ENCODE results near the gene CAV3.

Gene CAV3

DNA sequence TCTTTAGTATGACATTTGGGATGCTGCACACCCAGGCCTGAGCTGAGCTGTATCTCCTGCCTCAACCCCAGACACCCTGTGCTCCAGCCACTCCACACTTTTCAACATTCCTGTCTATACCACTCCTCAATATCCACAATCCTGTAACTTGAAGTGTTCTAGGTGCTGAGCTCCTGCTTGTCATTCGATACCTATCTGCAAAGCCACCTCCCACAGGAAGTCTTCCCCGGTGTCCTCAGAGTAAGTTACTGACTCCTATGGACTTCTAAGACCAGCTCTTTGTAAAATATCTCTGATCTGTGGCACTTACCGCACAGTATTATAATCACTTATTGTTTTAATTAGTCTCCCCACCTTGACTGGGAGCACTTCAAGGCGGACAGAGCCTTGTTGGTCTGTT lies 1.2 kb upstream of the CAV3 start:
- H3K4me3 Mint-ChIP-seq = no peak overlapping the region
- peaks cover 11% of the 10 kb centered on the region for H3K27me3 Mint-ChIP-seq (ENCODE audit: low read depth, poor library complexity)
- H3K4me1 Mint-ChIP-seq = peaks cover 53% of the 10 kb centered on the region
- H3K9me3 Mint-ChIP-seq = no peaks in the 10 kb centered on the region
- H3K27ac Mint-ChIP-seq = no peak overlapping the region
- no peak for DNase-seq
- no peaks in the 10 kb centered on the region for H3K36me3 Mint-ChIP-seq (ENCODE audit: low read depth)
- TF ChIP-seq, protein P1, sequence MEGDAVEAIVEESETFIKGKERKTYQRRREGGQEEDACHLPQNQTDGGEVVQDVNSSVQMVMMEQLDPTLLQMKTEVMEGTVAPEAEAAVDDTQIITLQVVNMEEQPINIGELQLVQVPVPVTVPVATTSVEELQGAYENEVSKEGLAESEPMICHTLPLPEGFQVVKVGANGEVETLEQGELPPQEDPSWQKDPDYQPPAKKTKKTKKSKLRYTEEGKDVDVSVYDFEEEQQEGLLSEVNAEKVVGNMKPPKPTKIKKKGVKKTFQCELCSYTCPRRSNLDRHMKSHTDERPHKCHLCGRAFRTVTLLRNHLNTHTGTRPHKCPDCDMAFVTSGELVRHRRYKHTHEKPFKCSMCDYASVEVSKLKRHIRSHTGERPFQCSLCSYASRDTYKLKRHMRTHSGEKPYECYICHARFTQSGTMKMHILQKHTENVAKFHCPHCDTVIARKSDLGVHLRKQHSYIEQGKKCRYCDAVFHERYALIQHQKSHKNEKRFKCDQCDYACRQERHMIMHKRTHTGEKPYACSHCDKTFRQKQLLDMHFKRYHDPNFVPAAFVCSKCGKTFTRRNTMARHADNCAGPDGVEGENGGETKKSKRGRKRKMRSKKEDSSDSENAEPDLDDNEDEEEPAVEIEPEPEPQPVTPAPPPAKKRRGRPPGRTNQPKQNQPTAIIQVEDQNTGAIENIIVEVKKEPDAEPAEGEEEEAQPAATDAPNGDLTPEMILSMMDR (IDR thresholded peaks at IDR 0.05) = no peak

DNA sequence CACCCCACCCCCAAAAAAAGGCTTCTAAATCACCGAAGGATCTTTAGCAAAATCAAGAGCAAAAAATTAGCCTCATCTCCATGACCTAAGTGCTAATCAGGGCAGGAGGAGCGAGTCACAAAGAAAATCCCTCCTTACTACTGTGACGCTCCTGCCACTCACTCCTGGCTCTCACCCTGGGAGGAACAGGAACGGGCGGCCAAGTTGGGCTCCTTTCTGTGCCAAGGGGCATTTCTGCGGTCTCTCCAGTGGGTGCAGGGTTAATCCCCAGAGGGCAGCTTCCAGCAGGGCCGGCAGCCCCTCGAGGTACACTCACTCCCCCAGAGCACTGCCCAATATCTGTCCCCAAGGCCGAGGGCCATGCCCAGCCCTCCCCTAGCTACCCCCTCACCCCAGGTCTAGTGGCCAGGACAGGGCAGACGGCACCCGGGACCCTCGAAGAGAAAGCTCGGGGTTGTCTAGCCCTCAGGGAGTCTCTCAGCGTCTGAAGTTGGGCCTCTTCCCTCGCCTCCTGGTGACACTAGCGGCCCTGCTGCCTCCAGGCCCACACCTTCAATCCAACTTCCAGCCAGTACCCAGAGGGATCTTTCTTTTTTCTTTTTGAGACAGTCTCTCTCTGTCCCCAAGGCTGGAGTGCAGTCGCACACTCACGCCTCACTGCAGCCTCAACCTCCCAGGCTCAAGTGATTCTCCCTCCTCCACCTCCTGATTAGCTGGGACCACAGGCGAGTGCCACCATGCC lies 706 bp downstream of the CAV3 start:
- no peaks in the 10 kb centered on the region for H3K36me3 Mint-ChIP-seq (ENCODE audit: low read depth)
- H3K27me3 Mint-ChIP-seq (ENCODE audit: low read depth, poor library complexity) = peaks cover 15% of the 10 kb centered on the region

DNA sequence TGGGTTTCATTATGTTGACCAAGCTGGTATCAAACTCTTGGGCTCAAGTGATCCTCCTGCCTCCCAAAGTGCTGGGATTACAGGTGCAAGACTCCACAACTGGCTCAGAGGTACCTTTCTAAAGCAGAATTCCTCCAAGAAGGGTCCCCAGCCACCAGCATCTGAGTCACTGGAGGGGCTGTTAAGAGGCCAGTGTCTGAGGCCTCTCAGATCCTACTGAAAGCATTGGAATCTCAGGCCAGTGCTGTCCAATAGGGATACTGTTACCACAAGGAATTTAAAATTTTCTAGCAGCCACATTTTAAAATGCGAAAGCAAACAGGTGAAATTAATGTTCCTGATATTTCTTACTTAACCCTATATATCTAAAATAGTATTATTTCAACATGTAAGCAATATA lies 1.3 kb downstream of the CAV3 start:
- Mint-ChIP-seq H3K27ac (peak overlapping the region; percentile 70), H3K9me3 (no peaks in the 10 kb centered on the region), H3K4me1 (peaks cover 43% of the 10 kb centered on the region), H3K4me3 (no peak overlapping the region), H3K27me3 (ENCODE audit: low read depth, poor library complexity) (peaks cover 15% of the 10 kb centered on the region), H3K36me3 (ENCODE audit: low read depth) (no peaks in the 10 kb centered on the region)
- TF ChIP-seq, protein P1 (IDR thresholded peaks at IDR 0.05) = no peak
- no peak for DNase-seq

More for the DNA sequence above, 706 bp downstream of the CAV3 start:
- TF ChIP-seq, protein P1 (IDR thresholded peaks at IDR 0.05) = no peak
- H3K4me3 Mint-ChIP-seq = no peak overlapping the region
- DNase-seq = no peak
- no peaks in the 10 kb centered on the region for H3K9me3 Mint-ChIP-seq
- peak overlapping the region; percentile 70 for H3K27ac Mint-ChIP-seq
- peaks cover 48% of the 10 kb centered on the region for H3K4me1 Mint-ChIP-seq

DNA sequence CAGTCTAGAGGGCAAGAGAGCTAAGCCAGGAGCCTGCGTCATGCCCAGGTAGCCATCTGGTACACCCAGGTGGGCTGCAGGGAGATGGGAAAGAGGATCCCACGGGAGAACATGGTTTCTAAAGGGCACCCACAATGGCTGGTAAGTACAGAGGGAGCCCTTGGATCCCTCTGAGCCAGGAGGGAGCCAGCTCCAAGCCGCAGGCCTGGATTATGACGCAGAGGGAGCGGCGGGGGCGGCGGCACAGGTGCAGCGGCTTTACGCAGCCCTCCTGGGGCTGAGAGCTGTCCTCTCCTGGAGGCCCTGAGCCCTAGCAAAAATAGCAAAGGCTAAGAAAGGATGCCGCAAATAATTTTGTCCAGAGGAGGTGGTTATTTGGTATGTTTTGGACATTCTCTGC lies 2.8 kb downstream of the CAV3 start:
- H3K36me3 Mint-ChIP-seq (ENCODE audit: low read depth) = no peaks in the 10 kb centered on the region
- TF ChIP-seq, protein P1 (IDR thresholded peaks at IDR 0.05) = no peak
- H3K4me1 Mint-ChIP-seq = peaks cover 45% of the 10 kb centered on the region
- no peaks in the 10 kb centered on the region for H3K9me3 Mint-ChIP-seq
- peaks cover 13% of the 10 kb centered on the region for H3K27me3 Mint-ChIP-seq (ENCODE audit: low read depth, poor library complexity)
- H3K4me3 Mint-ChIP-seq = no peak overlapping the region
- H3K27ac Mint-ChIP-seq = no peak overlapping the region
- DNase-seq = no peak

DNA sequence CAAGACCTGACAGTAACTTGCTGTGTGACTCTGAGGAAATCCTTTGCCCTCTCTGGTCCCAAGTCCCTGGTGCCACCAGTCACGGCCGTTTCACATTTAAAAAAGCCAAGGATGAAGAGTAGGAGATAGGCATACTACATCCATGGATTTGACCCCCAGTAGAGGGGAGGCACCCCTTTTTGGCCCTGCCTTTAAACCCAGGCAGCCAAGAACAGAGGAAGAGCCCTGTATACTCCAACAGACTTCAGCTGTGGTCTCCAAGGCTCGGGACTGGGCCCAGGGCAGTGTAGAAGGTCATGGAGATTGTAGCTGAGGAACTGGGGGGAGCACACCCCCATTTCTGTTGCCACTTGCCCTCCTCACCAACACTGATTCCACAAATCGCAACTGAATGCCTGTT lies 3.7 kb downstream of the CAV3 start:
- H3K4me3 Mint-ChIP-seq = no peak overlapping the region
- H3K4me1 Mint-ChIP-seq = peaks cover 51% of the 10 kb centered on the region
- peaks cover 12% of the 10 kb centered on the region for H3K27me3 Mint-ChIP-seq (ENCODE audit: low read depth, poor library complexity)
- H3K36me3 Mint-ChIP-seq (ENCODE audit: low read depth) = no peaks in the 10 kb centered on the region
- DNase-seq = no peak
- no peaks in the 10 kb centered on the region for H3K9me3 Mint-ChIP-seq
- H3K27ac Mint-ChIP-seq = no peak overlapping the region
- TF ChIP-seq, protein P1 (IDR thresholded peaks at IDR 0.05) = no peak

DNA sequence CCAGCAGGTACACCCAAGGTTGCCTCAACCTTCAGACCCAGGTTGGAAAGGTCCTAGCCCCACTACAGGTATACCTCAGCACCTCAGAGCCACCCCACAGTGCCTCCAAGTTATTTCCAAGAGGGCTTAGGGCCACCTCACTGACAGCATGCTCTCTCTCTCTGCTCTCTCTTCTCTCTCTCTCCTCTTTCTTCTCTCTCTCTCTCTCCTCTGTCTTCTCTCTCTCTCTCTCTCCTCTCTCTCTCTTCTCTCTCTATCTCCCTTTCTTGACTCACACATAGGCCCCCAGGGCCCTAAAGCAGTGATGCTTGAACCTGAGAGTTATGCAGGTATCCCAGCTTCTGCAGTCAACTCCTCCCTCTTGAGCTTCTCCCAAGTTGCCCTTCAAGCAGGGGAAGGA lies 4.2 kb downstream of the CAV3 start:
- TF ChIP-seq, protein P1 (IDR thresholded peaks at IDR 0.05) = no peak
- Mint-ChIP-seq H3K36me3 (ENCODE audit: low read depth) (no peaks in the 10 kb centered on the region), H3K27me3 (ENCODE audit: low read depth, poor library complexity) (peaks cover 12% of the 10 kb centered on the region), H3K4me1 (peaks cover 51% of the 10 kb centered on the region), H3K9me3 (no peaks in the 10 kb centered on the region), H3K4me3 (no peak overlapping the region), H3K27ac (no peak overlapping the region)
- DNase-seq = no peak
